Measurements from ENCODE around the gene SLC46A2. TPM values are rescaled to one million over a fixed set of nuclear protein-coding genes. Genes with fewer than 3 reads are reported as not detected.

Gene SLC46A2
- total and polyA plus RNA-seq, 2 of the 8 experiments (the other 6 are each of a cell fraction or from before 2014, with no cell fraction given): 0.03 TPM; not detected in 1

- TF ChIP-seq, protein P1, sequence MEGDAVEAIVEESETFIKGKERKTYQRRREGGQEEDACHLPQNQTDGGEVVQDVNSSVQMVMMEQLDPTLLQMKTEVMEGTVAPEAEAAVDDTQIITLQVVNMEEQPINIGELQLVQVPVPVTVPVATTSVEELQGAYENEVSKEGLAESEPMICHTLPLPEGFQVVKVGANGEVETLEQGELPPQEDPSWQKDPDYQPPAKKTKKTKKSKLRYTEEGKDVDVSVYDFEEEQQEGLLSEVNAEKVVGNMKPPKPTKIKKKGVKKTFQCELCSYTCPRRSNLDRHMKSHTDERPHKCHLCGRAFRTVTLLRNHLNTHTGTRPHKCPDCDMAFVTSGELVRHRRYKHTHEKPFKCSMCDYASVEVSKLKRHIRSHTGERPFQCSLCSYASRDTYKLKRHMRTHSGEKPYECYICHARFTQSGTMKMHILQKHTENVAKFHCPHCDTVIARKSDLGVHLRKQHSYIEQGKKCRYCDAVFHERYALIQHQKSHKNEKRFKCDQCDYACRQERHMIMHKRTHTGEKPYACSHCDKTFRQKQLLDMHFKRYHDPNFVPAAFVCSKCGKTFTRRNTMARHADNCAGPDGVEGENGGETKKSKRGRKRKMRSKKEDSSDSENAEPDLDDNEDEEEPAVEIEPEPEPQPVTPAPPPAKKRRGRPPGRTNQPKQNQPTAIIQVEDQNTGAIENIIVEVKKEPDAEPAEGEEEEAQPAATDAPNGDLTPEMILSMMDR (IDR thresholded peaks at IDR 0.05; ENCODE audit: control extremely low read depth in 1 of 3, insufficient read depth in 1 of 3, low read depth in 1 of 3, low read length in 3 of 3): no peak
These were observed 27.3 kb upstream of the SLC46A2 start (continued) for GRCh38 chr9:112917987-112918362.
